ENCODE measurements around the gene ADAM12.
"Not testable (repeated sequence)": the region's sequence is repeated elsewhere in the genome, so short reads cannot be mapped to it uniquely, and the experiment has no call there.

Gene ADAM12

GRCh38 chr10:126402721-126403695 is 14.7 kb upstream of the ADAM12 start:
- DNase-seq (ENCODE audit: low read depth in 1 of 2, low spot score in 1 of 2): no peak

- DNase-seq (ENCODE audit: low read depth in 1 of 2, low spot score in 1 of 2): no peak
Observed at GRCh38 chr10:126400641-126401040, 12.4 kb upstream of the ADAM12 start.

- DNase-seq (ENCODE audit: low read depth in 1 of 2, low spot score in 1 of 2): no peak
Observed at GRCh38 chr10:126398924-126399323, 10.6 kb upstream of the ADAM12 start.

- DNase-seq (ENCODE audit: low read depth in 1 of 2, low spot score in 1 of 2): no peak
Observed at GRCh38 chr10:126398383-126398743, 10.1 kb upstream of the ADAM12 start.

- DNase-seq (ENCODE audit: low read depth in 1 of 2, low spot score in 1 of 2): no peak
Observed at GRCh38 chr10:126397640-126398382, 9.5 kb upstream of the ADAM12 start.

- DNase-seq (ENCODE audit: low read depth in 1 of 2, low spot score in 1 of 2): no peak
Observed at GRCh38 chr10:126397156-126397555, 8.9 kb upstream of the ADAM12 start.

GRCh38 chr10:126394948-126395347 is 6.7 kb upstream of the ADAM12 start:
- no peak for DNase-seq (ENCODE audit: low read depth in 1 of 2, low spot score in 1 of 2)

GRCh38 chr10:126393076-126393475 is 4.8 kb upstream of the ADAM12 start:
- DNase-seq (ENCODE audit: low read depth in 1 of 2, low spot score in 1 of 2): no peak

- DNase-seq (ENCODE audit: low read depth in 1 of 2, low spot score in 1 of 2): no peak
Observed at GRCh38 chr10:126392469-126392868, 4.2 kb upstream of the ADAM12 start.

GRCh38 chr10:126392068-126392467 is 3.8 kb upstream of the ADAM12 start:
- DNase-seq (ENCODE audit: low read depth in 1 of 2, low spot score in 1 of 2): no peak

GRCh38 chr10:126391192-126391885 is 3.1 kb upstream of the ADAM12 start:
- DNase-seq (ENCODE audit: low read depth in 1 of 2, low spot score in 1 of 2): no peak

- no peak for DNase-seq (ENCODE audit: low read depth in 1 of 2, low spot score in 1 of 2)
Observed at GRCh38 chr10:126390324-126390723, 2.0 kb upstream of the ADAM12 start.

- DNase-seq (ENCODE audit: low read depth in 1 of 2, low spot score in 1 of 2): peak in 1 of 2 donors; percentile 22
Observed at GRCh38 chr10:126387041-126387921, 996 bp downstream of the ADAM12 start.

- DNase-seq (ENCODE audit: low read depth in 1 of 2, low spot score in 1 of 2): no peak
Observed at GRCh38 chr10:126384269-126384873, 3.9 kb downstream of the ADAM12 start.

GRCh38 chr10:126380352-126381076 is 7.8 kb downstream of the ADAM12 start:
- DNase-seq (ENCODE audit: low read depth in 1 of 2, low spot score in 1 of 2): no peak

GRCh38 chr10:126379166-126379565 is 9.1 kb downstream of the ADAM12 start:
- DNase-seq (ENCODE audit: low read depth in 1 of 2, low spot score in 1 of 2): not testable (repeated sequence)

GRCh38 chr10:126376956-126377355 is 11.3 kb downstream of the ADAM12 start:
- DNase-seq (ENCODE audit: low read depth in 1 of 2, low spot score in 1 of 2): no peak

- DNase-seq (ENCODE audit: low read depth in 1 of 2, low spot score in 1 of 2): no peak
Observed at GRCh38 chr10:126375926-126376554, 12.2 kb downstream of the ADAM12 start.

- DNase-seq (ENCODE audit: low read depth in 1 of 2, low spot score in 1 of 2): no peak
Observed at GRCh38 chr10:126375299-126375698, 13.0 kb downstream of the ADAM12 start.
